IMR-90 (cell line): ENCODE measurements around the gene ANK2. TPM values are rescaled to one million over a fixed set of nuclear protein-coding genes. Genes with fewer than 3 reads are reported as not detected.

Experiments
- ATAC-seq: fragments of 200-7000 bp; cut with Tn5 transposase; 2 replicates; pipeline ENCODE4 v1.9.1; 2020; ENCODE audit warnings: low read depth, mild to moderate bottlenecking, moderate library complexity
- BruUV-seq: library from RNA; stranded (reverse); fragments of 400-500 nt; replicated peaks from 2 replicates; lab custom pipeline; 2021; lab: Mats Ljungman, UMichigan
- CTCF ChIA-PET: fragments of 300-600 bp; formaldehyde crosslinking; extraction: SDS; loops from one replicate; lab custom pipeline; 2021; ENCODE audit warnings: antibody characterized with exemption; lab: Yijun Ruan, JAX
- POLR2A ChIA-PET: fragments of 300-600 bp; sonication (Branson Sonifier 250); formaldehyde crosslinking; loops from one replicate; lab custom pipeline; 2022; ENCODE audit warnings: antibody characterized with exemption; ENCODE audit not compliant: unreplicated experiment; lab: Charles Lee
- DNase-seq: peaks from one replicate; pipeline ENCODE4 v3.0.0; 2013
- H2AFZ ChIP-seq: replicated peaks from 2 replicates; pipeline ENCODE3; 2013; ENCODE audit warnings: low read length, mild to moderate bottlenecking; ENCODE audit not compliant: poor library complexity
- H2AK5ac ChIP-seq: 2 replicates; pipeline ENCODE4 v1.6.1; 2013; ENCODE audit warnings: low read depth, low read length, inconsistent platforms
- H2AK9ac ChIP-seq: replicated peaks from 2 replicates; pipeline ENCODE3; 2013; ENCODE audit warnings: mild to moderate bottlenecking, low read depth, low read length, moderate library complexity; ENCODE audit not compliant: poor library complexity
- H2BK120ac ChIP-seq: 2 replicates; pipeline ENCODE4 v1.6.1; 2013; ENCODE audit warnings: low read depth, low read length, inconsistent platforms
- H2BK15ac ChIP-seq: 3 replicates; pipeline ENCODE4 v1.6.1; 2013; ENCODE audit warnings: low read depth, low read length, inconsistent platforms
- H2BK20ac ChIP-seq: 2 replicates; pipeline ENCODE4 v1.6.1; 2013; ENCODE audit warnings: low read depth, mild to moderate bottlenecking, inconsistent platforms, low read length, moderate library complexity
- H2BK5ac ChIP-seq: 2 replicates; pipeline ENCODE4 v1.6.1; 2013; ENCODE audit warnings: mild to moderate bottlenecking, low read depth, low read length, inconsistent platforms; ENCODE audit not compliant: poor library complexity, severe bottlenecking
- H3K14ac ChIP-seq: replicated peaks from 2 replicates; pipeline ENCODE4 v1.6.1; 2013; ENCODE audit warnings: low read depth, low read length, inconsistent platforms
- H3K18ac ChIP-seq: 2 replicates; pipeline ENCODE4 v1.6.1; 2013; ENCODE audit warnings: low read depth, low read length, control low read depth
- H3K23ac ChIP-seq: 2 replicates; pipeline ENCODE4 v1.6.1; 2013; ENCODE audit warnings: low read depth, low read length, inconsistent platforms
- H3K27ac ChIP-seq: 2 replicates; pipeline ENCODE4 v1.5.1; 2013; ENCODE audit warnings: mild to moderate bottlenecking, control low read depth, low read length; ENCODE audit not compliant: insufficient read depth
- H3K27me3 ChIP-seq: 2 replicates; pipeline ENCODE4 v1.6.1; 2013; ENCODE audit warnings: low read length; ENCODE audit not compliant: control insufficient read depth, insufficient read depth
- H3K36me3 ChIP-seq: 2 replicates; pipeline ENCODE4 v1.6.1; 2013; ENCODE audit warnings: low read length, mixed read lengths; ENCODE audit not compliant: control insufficient read depth, insufficient read depth
- H3K4ac ChIP-seq: 2 replicates; pipeline ENCODE4 v1.6.1; 2013; ENCODE audit warnings: low read depth, low read length, inconsistent platforms
- H3K4me1 ChIP-seq: 2 replicates; pipeline ENCODE4 v1.6.1; 2013; ENCODE audit warnings: low read length, mixed read lengths; ENCODE audit not compliant: control insufficient read depth, insufficient read depth
- H3K4me2 ChIP-seq: 2 replicates; pipeline ENCODE4 v1.6.1; 2013; ENCODE audit warnings: low read depth, mild to moderate bottlenecking, control low read depth, low read length, moderate library complexity
- H3K4me3 ChIP-seq: 2 replicates; pipeline ENCODE4 v1.5.1; 2013; ENCODE audit warnings: low read depth, mild to moderate bottlenecking, control low read depth, low read length, moderate library complexity; ENCODE audit not compliant: insufficient read depth
- H3K56ac ChIP-seq: 2 replicates; pipeline ENCODE4 v1.6.1; 2013; ENCODE audit warnings: low read length, inconsistent platforms; ENCODE audit not compliant: insufficient read depth; ENCODE audit errors: extremely low read depth
- H3K79me1 ChIP-seq, 2 experiments: 2 replicates each; pipeline ENCODE4 v1.6.1; 2013; ENCODE audit warnings: low read length in 2 of 2, inconsistent platforms in 1 of 2, low read depth in 1 of 2
- H3K9ac ChIP-seq: 2 replicates; pipeline ENCODE4 v1.6.1; 2013; ENCODE audit warnings: low read depth, low read length, control low read depth
- H3K9me1 ChIP-seq: 2 replicates; pipeline ENCODE4 v1.6.1; 2013; ENCODE audit warnings: low read length, inconsistent platforms; ENCODE audit not compliant: insufficient read depth
- H3K9me3 ChIP-seq: 2 replicates; pipeline ENCODE4 v1.6.1; 2013; ENCODE audit warnings: low read length; ENCODE audit not compliant: control insufficient read depth, insufficient read depth
- H4K20me1 ChIP-seq: 2 replicates; pipeline ENCODE4 v1.6.1; 2013; ENCODE audit warnings: low read length, inconsistent platforms; ENCODE audit not compliant: insufficient read depth
- H4K5ac ChIP-seq: 2 replicates; pipeline ENCODE4 v1.6.1; 2013; ENCODE audit warnings: mild to moderate bottlenecking, low read depth, low read length, control low read depth
- H4K8ac ChIP-seq, 2 experiments: 2 replicates each; pipeline ENCODE4 v1.6.1; 2013; ENCODE audit warnings: low read depth in 2 of 2, low read length in 2 of 2, control low read depth in 1 of 2, inconsistent platforms in 1 of 2
- H4K91ac ChIP-seq: 2 replicates; pipeline ENCODE4 v1.6.1; 2013; ENCODE audit warnings: low read depth, low read length, inconsistent platforms; ENCODE audit not compliant: insufficient read depth
- BHLHE40 ChIP-seq: fragments of 150-350 bp; IDR thresholded peaks from 2 replicates; pipeline ENCODE4 v1.6.1; 2016; ENCODE audit warnings: mild to moderate bottlenecking, low read depth, low read length
- CEBPB ChIP-seq: IDR thresholded peaks from 2 replicates; pipeline ENCODE4 v1.6.1; 2012; ENCODE audit warnings: low read depth, low read length, improper control_type of control experiment
- CHD1 ChIP-seq: IDR thresholded peaks from 2 replicates; pipeline ENCODE4 v1.6.1; 2012; ENCODE audit warnings: low read depth, low read length, improper control_type of control experiment
- ELK1 ChIP-seq: fragments of 150-350 bp; IDR thresholded peaks from 2 replicates; pipeline ENCODE4 v1.6.1; 2016; ENCODE audit warnings: low read depth, mild to moderate bottlenecking, low read length, moderate library complexity, borderline replicate concordance
- FOS ChIP-seq: fragments of 150-350 bp; IDR thresholded peaks from 2 replicates; pipeline ENCODE4 v1.6.1; 2016; ENCODE audit warnings: low read depth, low read length
- MAFK ChIP-seq: IDR thresholded peaks from 2 replicates; pipeline ENCODE4 v1.6.1; 2012; ENCODE audit warnings: low read depth, low read length, improper control_type of control experiment
- MAZ ChIP-seq: IDR thresholded peaks from 2 replicates; pipeline ENCODE4 v1.6.1; 2012; ENCODE audit warnings: low read depth, mild to moderate bottlenecking, low read length, improper control_type of control experiment, moderate library complexity, borderline replicate concordance
- MXI1 ChIP-seq: IDR thresholded peaks from 2 replicates; pipeline ENCODE4 v1.6.1; 2012; ENCODE audit warnings: low read depth, mild to moderate bottlenecking, low read length, moderate library complexity, borderline replicate concordance
- NFE2L2 ChIP-seq: fragments of 150-350 bp; IDR thresholded peaks from 2 replicates; pipeline ENCODE4 v1.6.1; 2016; ENCODE audit warnings: low read depth, mild to moderate bottlenecking, low read length
- POLR2A ChIP-seq: IDR thresholded peaks from 2 replicates; pipeline ENCODE4 v1.6.1; 2012; ENCODE audit warnings: mild to moderate bottlenecking, low read depth, low read length
- RAD21 ChIP-seq: IDR thresholded peaks from 2 replicates; pipeline ENCODE4 v1.6.1; 2012; ENCODE audit warnings: low read length, improper control_type of control experiment
- RCOR1 ChIP-seq: IDR thresholded peaks from 2 replicates; pipeline ENCODE4 v1.6.1; 2012; ENCODE audit warnings: mild to moderate bottlenecking, low read length, improper control_type of control experiment; ENCODE audit not compliant: insufficient replicate concordance
- RFX5 ChIP-seq: IDR thresholded peaks from 2 replicates; pipeline ENCODE4 v1.8.0; 2012; ENCODE audit warnings: low read depth, mild to moderate bottlenecking, low read length, moderate library complexity
- SMC3 ChIP-seq: fragments of 150-350 bp; IDR thresholded peaks from 2 replicates; pipeline ENCODE4 v1.6.1; 2016; ENCODE audit warnings: low read depth, mild to moderate bottlenecking, antibody characterized with exemption, low read length, moderate library complexity
- dilution Hi-C: fragments of 300-500 bp; cut with HindIII; formaldehyde crosslinking; loops from one replicate; pipeline ENCODE4 v1.14.3; 2018; ENCODE audit warnings: low sequenced_read_pairs; ENCODE audit not compliant: unreplicated experiment
- in situ Hi-C: fragments of 300-500 bp; cut with MboI; formaldehyde crosslinking; loops from 3 replicates; pipeline ENCODE4 v1.14.3; 2019; ENCODE audit warnings: low sequenced_read_pairs, inconsistent platforms, mixed read lengths
- intact Hi-C: fragments of 100-400 bp; cut with micrococcal nuclease; formaldehyde crosslinking; loops from 2 replicates; pipeline ENCODE4 v1.10.0; 2022
- polyA plus RNA-seq, 3 experiments: library from polyadenylated mRNA; depleted of rRNA; stranded (reverse); fragments of >200 nt; gene quantifications; 2 replicates each; pipeline ENCODE4 v1.2.3, GENCODE V29; 2012; ENCODE audit warnings: low replicate concordance in 1 of 3
- total RNA-seq: library from RNA; depleted of rRNA; stranded (reverse); fragments of >200 nt; gene quantifications from 2 replicates; pipeline ENCODE4 v1.2.3, GENCODE V29; 2012
- TF ChIP-seq, protein P1 (sequence below): conservative IDR thresholded peaks from 2 replicates; pipeline ENCODE4 v1.5.1; 2012; ENCODE audit warnings: mild to moderate bottlenecking, low read depth, low read length, improper control_type of control experiment
- TF ChIP-seq, protein P2 (sequence below): fragments of 150-350 bp; IDR thresholded peaks from 2 replicates; pipeline ENCODE4 v1.6.1; 2017; ENCODE audit warnings: mild to moderate bottlenecking, antibody characterized with exemption, low read length, low read depth

The ANK2 gene
- total and polyA plus RNA-seq, 2 of the 4 experiments (the other 2 are of a cell fraction): 0.82 to 6.6 TPM

DNA sequence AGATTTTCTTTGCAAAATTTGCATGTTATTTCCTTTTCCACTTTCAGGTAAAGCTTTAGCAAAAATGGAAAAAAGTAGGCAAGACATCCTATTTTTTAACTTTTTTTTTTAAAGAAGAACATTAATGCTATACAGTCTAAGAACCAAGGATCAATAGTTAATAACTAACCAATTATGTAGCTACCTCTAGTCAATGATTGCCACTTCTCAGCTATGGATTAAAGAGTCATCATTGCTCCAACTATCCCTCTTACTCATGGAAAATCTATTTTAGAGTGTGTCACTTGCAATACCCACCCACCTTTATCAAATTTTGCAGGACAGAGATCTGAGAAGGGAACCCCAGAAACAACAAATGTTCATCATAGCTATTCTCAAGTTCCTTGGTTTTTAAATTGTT lies 223.1 kb downstream of the ANK2 start:
- H2AFZ ChIP-seq: no peak overlapping the region
- no peaks in the 10 kb centered on the region for H3K9me3 ChIP-seq
- no peak overlapping the region for H2BK20ac ChIP-seq
- H3K27me3 ChIP-seq: peaks cover 5% of the 10 kb centered on the region
- POLR2A ChIA-PET: no interaction called here
- CTCF ChIA-PET: interaction anchor here (0.5 to 0.6 kb wide), 3 partner anchors 18 to 406 kb away, joined by 3 to 6 read pairs (median 5); no protein-coding TSS in a partner anchor
- H3K36me3 ChIP-seq: no peaks in the 10 kb centered on the region
- H3K4me2 ChIP-seq: no peak overlapping the region
- intact Hi-C loops (loop anchor here (10.0 kb wide), 1 partner anchor 272 kb away; no protein-coding TSS in a partner anchor), in situ Hi-C loops (no loop called here), dilution Hi-C loops (no loop called here)
- H3K18ac ChIP-seq: no peak overlapping the region
- no peaks in the 10 kb centered on the region for H3K9me1 ChIP-seq
- H3K4me3 ChIP-seq: no peak overlapping the region
- no peaks in the 10 kb centered on the region for H3K4me1 ChIP-seq
- ATAC-seq: no peak
- no peak overlapping the region for H3K4ac ChIP-seq
- DNase-seq: no peak
- H4K8ac ChIP-seq: no peak overlapping the region
- no peak overlapping the region for H4K5ac ChIP-seq
- no peak overlapping the region for H2BK120ac ChIP-seq
- no peak overlapping the region for H4K91ac ChIP-seq
- no peak overlapping the region for H3K27ac ChIP-seq
- TF ChIP-seq CHD1 (no peak), SMC3 (no peak), RAD21 (no peak), MAFK (no peak), RFX5 (no peak), FOS (no peak), POLR2A (no peak), BHLHE40 (no peak), MXI1 (no peak), CEBPB (no peak), ELK1 (no peak), MAZ (no peak), NFE2L2 (no peak), RCOR1 (no peak)
- TF ChIP-seq, protein P1, sequence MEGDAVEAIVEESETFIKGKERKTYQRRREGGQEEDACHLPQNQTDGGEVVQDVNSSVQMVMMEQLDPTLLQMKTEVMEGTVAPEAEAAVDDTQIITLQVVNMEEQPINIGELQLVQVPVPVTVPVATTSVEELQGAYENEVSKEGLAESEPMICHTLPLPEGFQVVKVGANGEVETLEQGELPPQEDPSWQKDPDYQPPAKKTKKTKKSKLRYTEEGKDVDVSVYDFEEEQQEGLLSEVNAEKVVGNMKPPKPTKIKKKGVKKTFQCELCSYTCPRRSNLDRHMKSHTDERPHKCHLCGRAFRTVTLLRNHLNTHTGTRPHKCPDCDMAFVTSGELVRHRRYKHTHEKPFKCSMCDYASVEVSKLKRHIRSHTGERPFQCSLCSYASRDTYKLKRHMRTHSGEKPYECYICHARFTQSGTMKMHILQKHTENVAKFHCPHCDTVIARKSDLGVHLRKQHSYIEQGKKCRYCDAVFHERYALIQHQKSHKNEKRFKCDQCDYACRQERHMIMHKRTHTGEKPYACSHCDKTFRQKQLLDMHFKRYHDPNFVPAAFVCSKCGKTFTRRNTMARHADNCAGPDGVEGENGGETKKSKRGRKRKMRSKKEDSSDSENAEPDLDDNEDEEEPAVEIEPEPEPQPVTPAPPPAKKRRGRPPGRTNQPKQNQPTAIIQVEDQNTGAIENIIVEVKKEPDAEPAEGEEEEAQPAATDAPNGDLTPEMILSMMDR: no peak
- TF ChIP-seq, protein P2, sequence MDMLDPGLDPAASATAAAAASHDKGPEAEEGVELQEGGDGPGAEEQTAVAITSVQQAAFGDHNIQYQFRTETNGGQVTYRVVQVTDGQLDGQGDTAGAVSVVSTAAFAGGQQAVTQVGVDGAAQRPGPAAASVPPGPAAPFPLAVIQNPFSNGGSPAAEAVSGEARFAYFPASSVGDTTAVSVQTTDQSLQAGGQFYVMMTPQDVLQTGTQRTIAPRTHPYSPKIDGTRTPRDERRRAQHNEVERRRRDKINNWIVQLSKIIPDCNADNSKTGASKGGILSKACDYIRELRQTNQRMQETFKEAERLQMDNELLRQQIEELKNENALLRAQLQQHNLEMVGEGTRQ: no peak
- no peak overlapping the region for H2BK5ac ChIP-seq
- no peak overlapping the region for H3K14ac ChIP-seq
- H3K79me1 ChIP-seq: no peaks in the 10 kb centered on the region
- no peak overlapping the region for H3K9ac ChIP-seq
- no peaks in the 10 kb centered on the region for H4K20me1 ChIP-seq
- H2BK15ac ChIP-seq: no peak overlapping the region
- no peak overlapping the region for H3K56ac ChIP-seq
- H3K23ac ChIP-seq: no peak overlapping the region
- H2AK5ac ChIP-seq: no peak overlapping the region
- H2AK9ac ChIP-seq: no peak overlapping the region
- no TSS peak for BruUV-seq
